AG09319 (cell line): ENCODE data around the gene LTB.
A peak's percentile ranks its signal among the peaks of the same experiment; 100 is the strongest.

ENCODE experiments used
- DNase-seq: peaks from one replicate; pipeline ENCODE4 v3.0.0-alpha.2; 2010; ENCODE audit warnings: low read depth; ENCODE audit errors: extremely low read depth
- CTCF ChIP-seq: IDR thresholded peaks from 2 replicates; pipeline ENCODE4 v1.5.1; 2011; ENCODE audit warnings: low read depth, mild to moderate bottlenecking, inconsistent platforms, low read length, moderate library complexity

Gene LTB

GRCh38 chr6:31544676-31545075 lies 37.5 kb downstream of the LTB start:
- TF ChIP-seq CTCF = no peak
- DNase-seq = no peak

- no peak for DNase-seq
- no peak for TF ChIP-seq CTCF
These were observed 38.6 kb downstream of the LTB start for GRCh38 chr6:31543639-31544038.

GRCh38 chr6:31541658-31542521 lies 40.3 kb downstream of the LTB start, which contains the start of gene DDX39B:
Gene DDX39B (minus strand): TSS chr6:31542003. CDS start chr6:31540532, 1,471 bp downstream.
- DNase-seq = peak; percentile 94
- no peak for TF ChIP-seq CTCF

GRCh38 chr6:31541059-31541657 lies 41.1 kb downstream of the LTB start:
- DNase-seq = peak; percentile 28
- TF ChIP-seq CTCF = no peak

GRCh38 chr6:31540640-31541039 lies 41.6 kb downstream of the LTB start:
- TF ChIP-seq CTCF = no peak
- DNase-seq = no peak

- TF ChIP-seq CTCF = no peak
- DNase-seq = no peak
These were observed 43.3 kb downstream of the LTB start for GRCh38 chr6:31538805-31539400.
